HL-60/S4 (cell line): ENCODE results near the gene CPSF7.

Experiments used
- in situ Hi-C: fragments of 300-500 bp; cut with MboI; formaldehyde crosslinking; loops from 2 replicates; pipeline ENCODE4 v1.14.3; 2022; ENCODE audit warnings: low sequenced_read_pairs

Gene CPSF7, protein sequence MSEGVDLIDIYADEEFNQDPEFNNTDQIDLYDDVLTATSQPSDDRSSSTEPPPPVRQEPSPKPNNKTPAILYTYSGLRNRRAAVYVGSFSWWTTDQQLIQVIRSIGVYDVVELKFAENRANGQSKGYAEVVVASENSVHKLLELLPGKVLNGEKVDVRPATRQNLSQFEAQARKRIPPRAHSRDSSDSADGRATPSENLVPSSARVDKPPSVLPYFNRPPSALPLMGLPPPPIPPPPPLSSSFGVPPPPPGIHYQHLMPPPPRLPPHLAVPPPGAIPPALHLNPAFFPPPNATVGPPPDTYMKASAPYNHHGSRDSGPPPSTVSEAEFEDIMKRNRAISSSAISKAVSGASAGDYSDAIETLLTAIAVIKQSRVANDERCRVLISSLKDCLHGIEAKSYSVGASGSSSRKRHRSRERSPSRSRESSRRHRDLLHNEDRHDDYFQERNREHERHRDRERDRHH

DNA sequence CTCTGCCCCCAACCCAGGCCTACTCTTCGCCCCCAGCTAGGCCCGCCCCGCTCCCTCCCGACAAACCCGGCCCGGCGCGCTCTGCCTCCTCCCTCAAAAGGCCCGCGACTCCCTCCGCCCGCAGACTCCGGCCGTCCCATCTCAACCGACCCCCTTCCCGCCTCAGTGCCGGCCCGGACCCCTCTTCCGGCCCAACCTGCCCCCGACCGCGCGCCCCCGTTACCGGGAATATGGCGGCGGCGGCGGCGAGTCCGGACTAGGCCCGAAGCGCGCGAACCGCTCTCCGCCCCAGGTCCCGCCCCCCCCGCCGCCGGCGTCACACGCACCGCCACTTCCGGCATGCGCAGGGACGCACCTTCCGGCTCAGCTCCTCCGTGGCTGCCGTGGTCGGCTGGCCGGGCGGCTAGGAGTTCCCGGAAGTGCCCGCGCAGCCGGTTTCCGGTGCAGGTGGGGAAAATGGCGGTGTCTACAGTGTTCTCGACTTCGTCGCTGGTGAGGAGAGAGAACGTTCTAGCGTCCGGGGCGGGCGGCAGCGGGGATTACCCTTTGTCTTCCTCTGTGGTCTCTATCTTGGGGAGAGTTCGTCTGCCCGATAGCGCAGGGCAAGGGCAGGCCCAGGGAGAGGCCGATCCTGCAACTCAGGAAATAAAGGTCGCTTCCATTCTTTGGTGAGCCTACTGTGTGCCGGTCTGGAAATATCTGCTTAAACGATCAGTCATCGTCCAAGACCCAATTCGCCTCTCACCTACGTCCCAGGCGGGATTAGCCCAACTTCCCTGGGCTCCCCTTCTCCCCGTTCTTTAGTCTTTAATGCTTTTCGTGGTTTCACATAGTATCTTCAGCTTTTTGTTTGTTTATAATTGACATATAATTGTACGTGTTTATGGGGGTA lies at the start of gene CPSF7, which contains the start of gene SDHAF2:
TSS of gene CPSF7 (minus strand) at position 285 of the 892 bp plus-strand sequence. CDS start 740 bp downstream, outside the sequence.
TSS of gene SDHAF2 (plus strand) at position 434 of the 892 bp plus-strand sequence. CDS start at position 457, 23 bp downstream.
- in situ Hi-C loops, result no loop called here

DNA sequence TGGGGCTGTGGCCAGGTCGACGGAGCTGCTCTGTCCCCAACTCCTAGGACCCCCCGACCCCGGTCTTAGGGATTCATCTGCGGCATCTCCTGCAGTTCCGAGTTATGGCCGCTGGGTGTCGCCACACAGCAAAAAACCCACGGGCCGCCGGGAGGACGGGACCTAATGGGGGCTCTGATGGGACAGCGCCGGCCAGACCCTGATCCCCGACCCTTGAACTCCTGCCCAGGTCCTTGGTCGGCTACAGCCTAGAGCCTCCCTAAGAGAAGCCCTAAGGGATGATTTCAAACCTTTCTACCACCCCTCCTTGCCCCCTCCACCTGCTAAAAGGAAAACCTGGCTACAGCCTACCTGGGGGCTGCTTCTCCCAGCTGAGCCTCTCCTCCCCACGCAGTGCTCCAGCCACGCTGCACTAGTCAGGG lies 48.0 kb upstream of the CPSF7 start:
- in situ Hi-C loops, result loop anchor here (10.0 kb wide), 1 partner anchor 157 kb away; no protein-coding TSS in a partner anchor

- in situ Hi-C loops, result loop anchor here (10.0 kb wide), 1 partner anchor 158 kb away; no protein-coding TSS in a partner anchor
Observed at GRCh38 chr11:61477126-61477525, 47.4 kb upstream of the CPSF7 start.

GRCh38 chr11:61476371-61476770 lies 46.6 kb upstream of the CPSF7 start:
- in situ Hi-C loops, result loop anchor here (10.0 kb wide), 1 partner anchor 158 kb away; no protein-coding TSS in a partner anchor

DNA sequence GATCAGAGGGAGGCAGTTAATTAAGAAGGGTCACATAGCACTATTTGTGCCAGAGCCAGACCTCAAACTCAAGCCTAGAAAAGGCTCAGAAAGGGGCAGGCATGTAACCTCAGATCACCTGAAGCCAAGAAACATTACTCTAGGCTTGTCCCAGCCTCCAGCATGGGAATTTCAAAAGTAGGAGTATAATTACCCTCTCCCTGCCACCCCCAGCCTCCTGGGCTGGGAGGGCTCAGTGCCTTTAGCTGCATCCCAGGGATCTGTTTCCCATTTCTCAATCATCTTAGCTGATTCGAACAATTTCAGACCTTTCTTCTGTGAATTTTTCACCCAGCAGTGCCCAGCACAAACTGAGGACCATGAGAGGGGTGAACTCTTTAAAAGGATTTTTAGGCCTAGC lies 45.7 kb upstream of the CPSF7 start:
- in situ Hi-C loops, result loop anchor here (10.0 kb wide), 1 partner anchor 159 kb away; no protein-coding TSS in a partner anchor

DNA sequence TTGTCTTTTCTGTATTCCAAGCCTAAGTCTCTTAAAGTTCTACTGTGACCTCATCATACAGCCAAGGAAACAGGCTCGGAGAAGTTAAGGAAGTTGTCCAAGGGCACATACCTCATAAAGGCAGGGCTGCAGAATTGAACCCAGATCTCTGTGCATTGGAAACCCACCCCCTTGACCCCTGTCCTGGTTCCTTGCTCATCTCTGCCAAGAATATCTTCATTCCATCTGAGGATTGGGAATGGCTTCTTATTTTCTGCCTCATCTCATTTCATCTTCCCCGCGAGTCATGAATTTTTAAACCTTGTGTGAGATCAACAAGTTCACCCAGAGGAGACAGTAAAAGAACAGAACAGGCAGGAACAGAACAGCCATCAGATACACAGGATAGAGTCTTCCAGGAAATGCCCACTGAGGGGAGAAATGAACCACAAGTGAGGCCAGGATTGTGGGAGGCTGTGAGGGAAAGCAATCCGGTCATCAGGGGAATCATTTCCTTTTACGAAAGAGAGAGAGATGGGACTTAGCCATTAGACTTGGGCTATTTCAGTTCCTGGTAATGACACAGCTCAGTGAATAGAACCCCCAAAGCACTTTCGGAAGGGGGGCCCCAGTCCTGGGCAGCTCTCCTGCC lies 44.4 kb upstream of the CPSF7 start:
- in situ Hi-C loops, result loop anchor here (10.0 to 25.0 kb wide), 2 partner anchors 161 to 638 kb away; partner anchors contain the start of gene INCENP

- in situ Hi-C loops, result loop anchor here (10.0 to 25.0 kb wide), 2 partner anchors 161 to 639 kb away; partner anchors contain the start of gene INCENP
Observed at GRCh38 chr11:61473370-61474012, 43.7 kb upstream of the CPSF7 start.

- in situ Hi-C loops, result loop anchor here (10.0 to 25.0 kb wide), 2 partner anchors 162 to 639 kb away; partner anchors contain the start of gene INCENP
Observed at GRCh38 chr11:61472868-61473267, 43.1 kb upstream of the CPSF7 start.

DNA sequence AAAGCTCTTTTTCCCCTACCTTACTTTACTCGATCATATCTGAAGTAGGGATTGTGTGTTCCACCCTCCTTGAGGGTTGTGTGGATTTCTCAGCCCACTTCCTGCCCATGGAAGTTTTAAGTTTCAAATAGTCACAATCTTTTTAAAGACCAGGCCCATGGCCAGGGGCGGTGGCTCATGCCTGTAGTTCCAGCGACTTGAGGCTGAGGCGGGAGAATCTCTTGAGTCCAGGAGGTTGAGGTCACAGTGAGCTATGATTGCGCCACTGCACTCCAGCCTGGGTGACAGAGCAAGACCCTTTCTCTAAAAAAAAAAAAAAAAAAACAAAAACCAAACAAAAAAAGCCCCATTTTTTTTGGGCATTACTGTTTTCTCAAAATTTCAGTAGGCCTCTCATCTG lies 42.5 kb upstream of the CPSF7 start:
- in situ Hi-C loops, result loop anchor here (10.0 to 25.0 kb wide), 2 partner anchors 163 to 640 kb away; partner anchors contain the start of gene INCENP

DNA sequence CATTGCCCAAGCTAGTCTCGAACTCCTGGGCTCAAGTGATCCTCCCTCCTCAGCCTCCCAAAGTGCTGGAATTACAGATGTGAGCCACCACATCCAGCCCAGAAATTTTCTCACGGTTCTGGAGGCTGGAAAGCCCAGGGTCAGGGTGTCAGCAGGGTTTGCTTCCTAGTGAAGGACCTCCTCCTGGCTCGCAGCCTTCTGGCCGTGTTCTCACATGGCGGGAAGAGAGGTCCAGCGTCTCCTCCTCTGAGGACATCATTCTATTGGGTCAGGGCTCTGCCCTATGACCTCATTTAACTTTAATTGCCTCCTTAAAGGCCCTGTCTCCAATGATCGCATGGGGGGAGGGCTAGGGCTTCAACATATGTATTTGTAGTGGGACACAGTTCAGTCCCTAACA lies 38.2 kb upstream of the CPSF7 start:
- in situ Hi-C loops, result loop anchor here (25.0 kb wide), 1 partner anchor 644 kb away; the partner anchor contains the start of gene INCENP

DNA sequence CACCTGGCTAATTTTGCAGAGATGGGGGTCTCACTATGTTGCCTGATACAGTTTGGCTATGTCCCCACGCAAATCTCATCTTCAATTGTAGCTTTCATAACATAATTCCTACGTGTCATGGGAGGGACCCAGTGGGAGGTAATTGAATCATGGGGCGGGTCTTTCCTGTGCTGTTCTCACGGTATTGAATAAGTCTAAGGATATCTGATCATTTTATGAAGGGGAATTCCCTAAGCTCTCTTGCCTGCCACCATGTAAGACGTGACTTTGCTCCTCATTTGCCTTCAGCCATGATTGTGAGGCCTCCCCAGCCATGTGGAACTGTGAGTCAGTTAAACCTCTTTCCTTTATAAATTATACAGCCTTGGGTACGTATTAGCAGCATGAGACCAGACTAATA lies 37.8 kb upstream of the CPSF7 start:
- in situ Hi-C loops, result loop anchor here (25.0 kb wide), 1 partner anchor 645 kb away; the partner anchor contains the start of gene INCENP

DNA sequence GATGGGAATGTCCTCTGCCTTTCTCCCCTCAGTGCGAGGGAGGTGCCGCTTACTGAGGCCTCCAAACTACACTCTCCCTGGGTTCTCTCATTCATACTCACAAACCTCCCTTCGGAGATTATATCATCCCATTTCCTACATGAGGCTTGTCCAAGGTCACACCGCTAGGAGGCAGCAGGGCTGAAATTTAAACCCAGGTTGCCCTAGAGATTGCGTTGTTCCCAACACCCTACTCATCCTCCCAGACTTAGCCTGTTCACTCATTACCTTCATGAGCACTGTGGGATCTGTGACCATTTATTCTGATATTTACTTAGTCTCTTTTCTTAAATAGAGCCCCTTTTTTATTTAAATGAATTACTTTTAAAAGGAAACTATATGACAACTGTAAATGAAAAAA lies 31.2 kb upstream of the CPSF7 start:
- in situ Hi-C loops, result loop anchor here (25.0 kb wide), 1 partner anchor 651 kb away; the partner anchor contains the start of gene INCENP

- in situ Hi-C loops, result loop anchor here (25.0 kb wide), 1 partner anchor 652 kb away; the partner anchor contains the start of gene INCENP
Observed at GRCh38 chr11:61460474-61460881, 30.7 kb upstream of the CPSF7 start.

GRCh38 chr11:61454520-61454919 lies 24.7 kb upstream of the CPSF7 start:
- in situ Hi-C loops, result loop anchor here (25.0 kb wide), 1 partner anchor 658 kb away; the partner anchor contains the start of gene INCENP

GRCh38 chr11:61453695-61454094 lies 23.9 kb upstream of the CPSF7 start:
- in situ Hi-C loops, result loop anchor here (25.0 kb wide), 1 partner anchor 659 kb away; the partner anchor contains the start of gene INCENP

DNA sequence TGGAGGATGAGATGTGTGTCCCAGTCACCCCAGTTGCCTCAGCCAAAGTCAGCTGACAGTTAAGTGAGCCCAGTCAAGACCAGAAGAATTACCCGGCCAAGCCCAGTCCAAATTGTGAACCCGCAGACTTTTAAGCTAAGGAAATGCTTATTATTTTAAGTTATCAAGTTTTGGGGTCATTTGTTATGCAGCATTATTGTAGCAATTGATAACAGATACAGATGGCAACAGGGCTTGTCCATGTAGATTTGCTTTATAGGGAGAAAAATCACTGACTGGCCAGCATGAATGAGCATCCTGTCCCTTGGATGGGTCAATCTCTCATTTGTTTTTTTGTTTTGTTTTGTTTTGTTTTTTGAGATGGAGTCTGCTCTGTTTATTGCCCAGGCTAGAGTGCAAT lies 23.1 kb upstream of the CPSF7 start:
- in situ Hi-C loops, result loop anchor here (25.0 kb wide), 1 partner anchor 659 kb away; the partner anchor contains the start of gene INCENP

- in situ Hi-C loops, result no loop called here
Observed at GRCh38 chr11:61448552-61448927, 18.8 kb upstream of the CPSF7 start.

- in situ Hi-C loops, result no loop called here
Observed at GRCh38 chr11:61447601-61448551, 18.1 kb upstream of the CPSF7 start.
